ENCODE data around the gene PTPRM.
"Not testable (repeated sequence)": the region's sequence is repeated elsewhere in the genome, so short reads cannot be mapped to it uniquely, and the experiment has no call there.

PTPRM gene

GRCh38 chr18:7735196-7735595 lies 168.1 kb downstream of the PTPRM start:
- DNase-seq, result no peak

GRCh38 chr18:7735626-7736175 lies 168.6 kb downstream of the PTPRM start:
- DNase-seq, result no peak

GRCh38 chr18:7736526-7736925 lies 169.4 kb downstream of the PTPRM start:
- DNase-seq, result not testable (repeated sequence)

GRCh38 chr18:7737550-7737949 lies 170.4 kb downstream of the PTPRM start:
- DNase-seq, result no peak

- no peak for DNase-seq
These were observed 173.7 kb downstream of the PTPRM start for GRCh38 chr18:7740821-7741220.

DNA sequence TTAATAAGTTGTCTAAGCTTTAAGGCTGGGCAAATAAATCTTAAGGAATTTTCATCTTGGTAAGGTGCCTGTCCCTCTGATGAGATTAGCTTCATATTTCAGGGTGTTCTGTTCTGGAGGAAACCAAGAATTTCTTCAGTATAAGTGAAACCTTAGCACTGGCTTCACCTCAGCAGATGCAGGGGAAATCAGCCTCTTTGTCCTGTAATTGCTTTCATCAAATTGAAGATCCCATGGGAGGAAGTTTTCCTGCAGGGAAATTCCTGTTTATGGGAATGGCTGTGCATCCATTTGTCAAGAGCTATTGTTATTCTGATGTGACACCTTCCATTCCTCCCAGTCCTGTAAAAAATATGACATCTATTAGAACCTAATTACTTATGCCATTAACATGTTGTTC lies 174.5 kb downstream of the PTPRM start:
- no peak for DNase-seq

- DNase-seq, result no peak
These were observed 175.1 kb downstream of the PTPRM start for GRCh38 chr18:7742224-7742623.

GRCh38 chr18:7743256-7743655 lies 176.1 kb downstream of the PTPRM start:
- DNase-seq, result no peak

DNA sequence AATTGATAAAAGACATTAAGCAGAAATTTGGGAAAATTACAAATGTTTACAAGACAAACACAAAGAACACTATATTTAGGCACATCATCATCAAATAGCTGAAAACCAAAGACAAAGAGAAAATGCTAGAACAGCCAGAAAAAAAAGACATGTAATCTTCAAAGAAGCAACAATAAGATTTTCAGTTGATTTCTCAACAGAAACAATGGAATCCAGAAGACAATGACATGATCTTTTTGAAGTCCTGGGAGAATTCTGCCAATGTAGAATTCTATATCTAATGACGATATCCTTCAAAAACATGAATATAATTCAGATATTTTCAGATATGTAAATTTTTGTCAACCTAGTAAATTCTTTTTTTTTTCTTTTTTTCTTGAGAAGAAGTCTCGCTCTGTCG lies 179.0 kb downstream of the PTPRM start:
- no peak for DNase-seq

DNA sequence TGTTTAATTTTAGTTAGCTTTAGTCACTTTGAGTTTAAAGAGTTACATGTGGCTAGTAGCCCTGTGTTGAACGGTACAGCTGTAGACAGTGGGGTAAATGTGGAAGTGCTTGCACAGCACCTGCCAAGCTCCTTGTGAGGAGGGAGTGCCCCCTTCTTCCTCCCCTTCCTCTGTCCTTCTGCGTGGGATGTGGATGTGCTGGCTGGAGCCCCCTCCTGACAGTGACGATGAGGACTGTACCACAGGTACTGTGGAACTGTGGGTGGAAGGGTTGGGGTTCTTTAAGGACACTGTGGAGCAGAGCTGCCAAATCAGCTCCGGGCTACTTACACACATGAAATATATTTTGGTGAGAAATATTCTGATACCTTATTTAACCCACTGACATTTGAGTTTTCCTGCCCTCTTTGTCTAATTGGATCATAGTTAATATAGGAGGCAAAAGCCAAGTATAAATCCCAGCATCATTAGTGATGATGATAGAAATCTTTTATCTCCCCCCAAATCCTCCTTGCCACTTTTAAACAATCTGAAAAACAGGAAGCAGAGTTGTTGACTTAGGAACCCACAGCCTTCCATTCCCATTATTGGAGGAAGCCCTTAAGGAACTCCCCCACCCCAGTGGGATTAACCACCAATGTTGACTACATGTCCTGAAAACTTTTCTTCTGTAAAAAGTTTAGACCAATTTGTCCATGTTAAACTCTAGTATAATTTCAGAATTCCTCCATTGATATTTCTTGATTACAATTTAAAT lies 181.3 kb downstream of the PTPRM start:
- DNase-seq, result no peak

GRCh38 chr18:7749008-7749405 lies 181.9 kb downstream of the PTPRM start:
- DNase-seq, result no peak

GRCh38 chr18:7749510-7749981 lies 182.4 kb downstream of the PTPRM start:
- no peak for DNase-seq

GRCh38 chr18:7750095-7750663 lies 183.1 kb downstream of the PTPRM start:
- DNase-seq, result no peak

GRCh38 chr18:7750966-7751365 lies 183.8 kb downstream of the PTPRM start:
- no peak for DNase-seq

GRCh38 chr18:7754258-7754657 lies 187.1 kb downstream of the PTPRM start:
- DNase-seq, result peak; percentile 2

GRCh38 chr18:7754725-7755181 lies 187.6 kb downstream of the PTPRM start:
- no peak for DNase-seq

DNA sequence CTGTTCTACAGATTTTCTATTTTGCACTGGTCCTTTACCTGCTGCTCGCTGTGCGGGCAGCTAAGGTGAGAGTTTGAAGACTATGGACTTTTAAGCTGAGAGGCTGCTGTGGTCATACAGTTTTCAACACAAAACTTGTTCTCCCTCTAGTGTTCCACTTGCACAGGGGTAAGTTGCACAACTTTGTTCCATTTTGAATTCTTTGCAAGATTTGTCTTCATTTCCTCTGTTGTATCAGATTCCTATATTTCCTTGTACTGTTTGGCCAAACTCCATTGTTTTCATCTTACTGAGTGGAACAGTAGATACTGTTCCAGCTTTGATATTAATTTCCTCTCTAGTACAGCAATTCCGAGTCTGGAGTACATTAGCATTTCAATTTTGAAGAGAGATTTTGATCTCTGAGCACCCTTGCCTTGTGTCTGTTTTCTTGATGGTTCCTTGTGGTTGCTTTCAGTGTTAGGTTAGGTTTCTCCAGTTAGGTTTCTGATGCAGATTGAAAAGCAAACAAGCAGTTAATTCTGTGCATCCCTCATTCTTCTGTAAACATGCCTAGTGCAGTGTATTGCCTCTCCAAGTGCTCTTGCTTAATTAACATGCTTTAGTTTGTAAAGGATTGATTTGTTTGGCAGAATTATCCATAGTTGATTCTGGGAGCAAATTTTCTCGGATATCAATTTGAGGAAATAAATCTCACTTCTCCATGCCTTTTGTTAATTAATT lies 188.8 kb downstream of the PTPRM start:
- DNase-seq, result no peak

DNA sequence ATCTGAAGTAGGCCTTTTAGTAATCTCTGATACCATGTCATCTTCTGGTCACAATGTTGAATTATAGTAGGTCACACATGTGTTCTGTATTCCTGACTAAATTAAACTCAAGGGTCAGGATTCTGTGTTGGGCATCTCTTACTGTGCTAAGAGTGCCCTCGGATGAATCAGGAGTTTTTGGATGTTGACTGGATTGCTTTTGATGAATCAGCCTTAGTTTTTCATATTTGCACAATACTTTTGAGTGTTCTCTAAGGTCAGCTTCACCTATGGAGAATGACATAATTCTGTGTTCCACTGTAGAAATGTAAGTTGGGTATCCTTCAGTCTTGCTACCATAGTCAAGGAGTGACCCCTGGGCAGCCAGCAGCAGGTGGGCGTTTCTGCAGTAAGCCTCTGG lies 190.1 kb downstream of the PTPRM start:
- no peak for DNase-seq

- DNase-seq, result no peak
These were observed 191.6 kb downstream of the PTPRM start for GRCh38 chr18:7758764-7759163.

- DNase-seq, result no peak
These were observed 194.1 kb downstream of the PTPRM start for GRCh38 chr18:7760967-7761948.

GRCh38 chr18:7764405-7764804 lies 197.3 kb downstream of the PTPRM start:
- no peak for DNase-seq

GRCh38 chr18:7766346-7766745 lies 199.2 kb downstream of the PTPRM start:
- no peak for DNase-seq
